ENCODE results near the gene TMEM253.
A peak's percentile ranks its signal among the peaks of the same experiment; 100 is the strongest.

TMEM253 gene

DNA sequence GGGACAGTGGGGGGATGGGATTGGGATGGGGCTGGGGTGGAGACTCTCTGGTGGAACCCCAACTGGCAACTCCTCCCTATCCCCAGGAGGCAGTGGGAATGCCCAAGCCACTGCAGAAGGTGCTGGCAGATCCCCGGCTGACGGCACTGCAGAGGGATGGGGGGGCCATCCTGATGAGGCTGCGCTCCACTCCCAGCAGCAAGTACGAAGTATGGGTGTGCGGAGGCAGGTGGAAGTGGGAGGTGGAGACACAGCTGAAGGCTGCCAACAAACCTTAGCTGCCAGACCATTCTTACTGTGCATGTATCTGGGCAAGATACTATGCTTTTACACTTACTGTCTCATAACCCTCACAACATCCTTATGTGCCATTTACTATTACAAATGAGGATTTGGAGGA lies 22.6 kb upstream of the TMEM253 start:
- no peaks in the 10 kb centered on the region for H3K9me3 Mint-ChIP-seq (ENCODE audit: low read depth)
- H3K4me1 Mint-ChIP-seq (ENCODE audit: low read depth) = no peaks in the 10 kb centered on the region
- H3K27ac Mint-ChIP-seq = no peak overlapping the region
- H3K36me3 Mint-ChIP-seq = no peaks in the 10 kb centered on the region
- peaks cover 1% of the 10 kb centered on the region for H3K27me3 Mint-ChIP-seq
- H3K4me3 Mint-ChIP-seq = no peak overlapping the region

DNA sequence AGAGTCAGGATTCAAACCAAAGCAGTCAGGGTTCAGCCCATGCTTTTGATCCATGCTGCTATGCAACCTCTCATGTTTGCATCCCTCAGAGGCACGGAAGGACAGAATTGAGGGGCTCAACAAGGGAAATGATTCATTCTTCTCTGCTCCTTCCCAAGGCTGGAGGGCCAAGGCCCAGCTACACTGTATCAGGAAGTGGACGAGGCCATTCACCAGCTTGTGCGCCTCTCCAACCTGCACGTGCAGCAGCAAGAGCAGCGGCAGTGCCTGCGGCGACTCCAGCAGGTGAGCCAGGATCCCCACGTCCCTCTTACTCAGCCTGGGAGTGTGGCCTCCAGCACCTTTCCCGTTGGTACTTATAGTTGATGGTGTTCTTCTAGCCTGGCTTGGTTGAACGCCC lies 22.1 kb upstream of the TMEM253 start:
- H3K36me3 Mint-ChIP-seq = no peaks in the 10 kb centered on the region
- H3K4me1 Mint-ChIP-seq (ENCODE audit: low read depth) = no peaks in the 10 kb centered on the region
- H3K9me3 Mint-ChIP-seq (ENCODE audit: low read depth) = no peaks in the 10 kb centered on the region
- H3K4me3 Mint-ChIP-seq = no peak overlapping the region
- no peak overlapping the region for H3K27ac Mint-ChIP-seq
- no peaks in the 10 kb centered on the region for H3K27me3 Mint-ChIP-seq

DNA sequence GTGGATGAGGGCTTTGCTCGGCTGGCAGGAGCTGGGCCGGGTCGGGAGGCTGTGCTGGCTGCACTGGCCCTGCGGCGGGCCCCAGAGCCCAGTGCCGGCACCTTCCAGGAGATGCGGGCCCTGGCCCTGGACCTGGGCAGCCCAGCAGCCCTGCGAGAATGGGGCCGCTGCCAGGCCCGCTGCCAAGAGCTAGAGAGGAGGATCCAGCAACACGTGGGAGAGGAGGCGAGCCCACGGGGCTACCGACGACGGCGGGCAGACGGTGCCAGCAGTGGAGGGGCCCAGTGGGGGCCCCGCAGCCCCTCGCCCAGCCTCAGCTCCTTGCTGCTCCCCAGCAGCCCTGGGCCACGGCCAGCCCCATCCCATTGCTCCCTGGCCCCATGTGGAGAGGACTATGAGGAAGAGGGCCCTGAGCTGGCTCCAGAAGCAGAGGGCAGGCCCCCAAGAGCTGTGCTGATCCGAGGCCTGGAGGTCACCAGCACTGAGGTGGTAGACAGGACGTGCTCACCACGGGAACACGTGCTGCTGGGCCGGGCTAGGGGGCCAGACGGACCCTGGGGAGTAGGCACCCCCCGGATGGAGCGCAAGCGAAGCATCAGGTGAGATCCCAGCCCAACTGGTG lies 19.2 kb upstream of the TMEM253 start:
- Mint-ChIP-seq H3K4me1 (ENCODE audit: low read depth) (peaks cover 8% of the 10 kb centered on the region), H3K27ac (no peak overlapping the region), H3K36me3 (no peaks in the 10 kb centered on the region), H3K27me3 (no peaks in the 10 kb centered on the region), H3K9me3 (ENCODE audit: low read depth) (no peaks in the 10 kb centered on the region), H3K4me3 (no peak overlapping the region)

DNA sequence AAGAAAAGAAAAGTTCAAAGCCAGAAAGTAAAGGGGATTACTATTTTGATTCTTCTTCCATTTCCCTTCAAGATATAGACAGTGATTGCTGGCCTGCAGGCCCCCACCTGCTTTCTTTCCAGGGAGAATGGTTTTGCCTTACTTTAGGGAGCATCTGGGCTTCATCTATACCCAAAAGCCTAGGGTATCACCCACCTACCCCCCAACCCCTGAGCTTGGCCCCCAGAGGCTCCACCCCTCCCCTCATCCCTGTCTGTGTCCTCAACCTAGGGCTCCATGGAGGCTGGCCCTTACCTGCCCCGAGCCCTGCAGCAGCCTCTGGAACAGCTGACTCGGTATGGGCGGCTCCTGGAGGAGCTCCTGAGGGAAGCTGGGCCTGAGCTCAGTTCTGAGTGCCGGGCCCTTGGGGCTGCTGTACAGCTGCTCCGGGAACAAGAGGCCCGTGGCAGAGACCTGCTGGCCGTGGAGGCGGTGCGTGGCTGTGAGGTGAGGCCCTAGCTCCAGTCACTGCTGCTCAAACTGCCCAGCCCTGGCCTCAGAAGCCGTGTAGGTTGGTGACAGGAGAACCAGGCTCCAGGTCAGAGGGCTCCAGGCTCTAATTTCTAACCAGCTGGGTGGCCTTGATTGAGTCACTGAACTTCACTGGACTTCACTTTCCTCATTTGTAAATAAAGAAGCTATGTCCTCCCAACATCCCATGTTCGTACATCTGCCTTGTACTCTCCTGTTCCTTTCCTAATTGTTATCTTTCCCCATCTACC lies 17.1 kb upstream of the TMEM253 start:
- Mint-ChIP-seq H3K4me1 (ENCODE audit: low read depth) (peaks cover 21% of the 10 kb centered on the region), H3K4me3 (no peak overlapping the region)

DNA sequence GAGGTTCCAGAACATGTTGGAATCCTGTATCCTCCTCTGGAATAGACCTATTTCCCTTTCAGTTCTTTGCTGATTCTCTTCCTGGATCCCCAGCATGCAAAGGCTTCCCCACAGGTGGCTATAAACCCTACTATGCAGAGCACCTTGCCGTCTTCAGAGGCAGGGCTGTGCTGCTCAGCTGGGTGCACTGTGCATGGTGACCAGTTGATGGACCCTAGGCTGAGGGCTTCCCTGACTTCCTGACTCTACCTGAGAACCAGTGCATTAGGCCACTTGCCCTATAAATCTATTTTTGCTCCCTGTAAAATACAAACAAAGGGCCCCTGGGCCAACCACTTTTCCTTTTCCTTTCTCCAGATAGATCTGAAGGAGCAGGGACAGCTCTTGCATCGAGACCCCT lies 16.5 kb upstream of the TMEM253 start:
- no peak overlapping the region for H3K27ac Mint-ChIP-seq
- no peaks in the 10 kb centered on the region for H3K9me3 Mint-ChIP-seq (ENCODE audit: low read depth)
- no peaks in the 10 kb centered on the region for H3K27me3 Mint-ChIP-seq
- H3K4me3 Mint-ChIP-seq = no peak overlapping the region
- no peaks in the 10 kb centered on the region for H3K36me3 Mint-ChIP-seq
- peaks cover 26% of the 10 kb centered on the region for H3K4me1 Mint-ChIP-seq (ENCODE audit: low read depth)

More for the DNA sequence above, 17.1 kb upstream of the TMEM253 start:
- no peaks in the 10 kb centered on the region for H3K27me3 Mint-ChIP-seq
- no peaks in the 10 kb centered on the region for H3K9me3 Mint-ChIP-seq (ENCODE audit: low read depth)
- H3K36me3 Mint-ChIP-seq = no peaks in the 10 kb centered on the region
- H3K27ac Mint-ChIP-seq = no peak overlapping the region

DNA sequence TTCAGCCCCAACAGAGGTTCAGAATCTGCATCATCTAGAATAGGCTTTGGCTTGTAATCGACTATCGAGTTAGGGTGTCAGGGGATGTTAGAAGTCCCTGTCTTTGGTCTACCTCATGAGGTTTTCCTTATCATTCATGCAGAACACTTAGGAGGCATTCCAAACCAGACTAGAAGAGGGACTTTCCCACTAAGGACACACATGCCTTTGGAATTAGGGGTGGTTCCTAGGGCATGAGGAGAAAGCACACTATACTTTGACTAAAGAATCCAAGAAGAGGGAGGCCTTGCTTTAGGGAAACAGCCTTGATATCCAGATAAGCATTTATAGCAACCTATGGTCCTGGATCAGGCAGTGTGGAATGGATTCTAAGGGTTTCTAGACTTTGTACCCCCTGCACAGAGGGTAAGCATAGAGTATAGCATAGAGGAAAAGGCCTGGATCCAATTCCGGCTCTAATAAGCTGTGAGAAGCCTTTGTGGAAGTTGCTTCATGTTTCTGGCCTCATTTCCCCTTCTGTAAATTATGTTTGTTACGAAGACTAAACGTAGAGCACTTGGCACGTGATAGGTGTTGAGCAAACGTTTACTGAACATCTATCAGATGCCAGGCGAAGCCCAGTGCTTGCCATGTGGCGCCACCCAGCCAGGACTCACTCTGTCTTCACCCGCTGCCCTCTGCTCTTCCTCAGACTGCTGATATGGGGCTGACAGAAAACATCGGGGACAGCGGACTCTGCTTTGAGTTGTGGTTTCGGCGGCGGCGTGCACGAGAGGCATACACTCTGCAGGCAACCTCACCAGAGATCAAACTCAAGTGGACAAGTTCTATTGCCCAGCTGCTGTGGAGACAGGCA lies 15.6 kb upstream of the TMEM253 start:
- no peaks in the 10 kb centered on the region for H3K9me3 Mint-ChIP-seq (ENCODE audit: low read depth)

DNA sequence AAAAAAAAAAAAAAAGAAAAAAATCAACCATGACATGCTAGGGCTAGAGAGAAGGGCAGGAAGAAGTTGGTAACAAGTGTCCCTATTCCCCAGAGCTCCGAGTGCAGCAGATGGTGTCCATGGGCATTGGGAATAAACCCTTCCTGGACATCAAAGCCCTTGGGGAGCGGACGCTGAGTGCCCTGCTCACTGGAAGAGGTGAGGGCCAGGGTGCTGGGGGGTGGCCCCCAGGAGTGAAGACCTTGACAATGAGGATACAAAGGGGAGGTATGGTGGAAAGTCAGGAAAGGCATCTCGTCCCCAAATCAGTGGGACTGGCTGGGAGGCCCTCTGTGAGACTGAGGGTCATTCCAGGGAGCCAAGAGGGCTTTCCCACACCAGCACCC lies 14.0 kb upstream of the TMEM253 start:
- H3K9me3 Mint-ChIP-seq (ENCODE audit: low read depth) = no peaks in the 10 kb centered on the region
- peaks cover 26% of the 10 kb centered on the region for H3K4me1 Mint-ChIP-seq (ENCODE audit: low read depth)
- H3K36me3 Mint-ChIP-seq = peaks cover 2% of the 10 kb centered on the region
- H3K27me3 Mint-ChIP-seq = no peaks in the 10 kb centered on the region
- H3K27ac Mint-ChIP-seq = no peak overlapping the region
- H3K4me3 Mint-ChIP-seq = no peak overlapping the region

More for the DNA sequence above, 15.6 kb upstream of the TMEM253 start:
- no peak overlapping the region for H3K4me3 Mint-ChIP-seq
- peaks cover 26% of the 10 kb centered on the region for H3K4me1 Mint-ChIP-seq (ENCODE audit: low read depth)
- H3K27ac Mint-ChIP-seq = no peak overlapping the region
- H3K36me3 Mint-ChIP-seq = no peaks in the 10 kb centered on the region
- H3K27me3 Mint-ChIP-seq = no peaks in the 10 kb centered on the region

DNA sequence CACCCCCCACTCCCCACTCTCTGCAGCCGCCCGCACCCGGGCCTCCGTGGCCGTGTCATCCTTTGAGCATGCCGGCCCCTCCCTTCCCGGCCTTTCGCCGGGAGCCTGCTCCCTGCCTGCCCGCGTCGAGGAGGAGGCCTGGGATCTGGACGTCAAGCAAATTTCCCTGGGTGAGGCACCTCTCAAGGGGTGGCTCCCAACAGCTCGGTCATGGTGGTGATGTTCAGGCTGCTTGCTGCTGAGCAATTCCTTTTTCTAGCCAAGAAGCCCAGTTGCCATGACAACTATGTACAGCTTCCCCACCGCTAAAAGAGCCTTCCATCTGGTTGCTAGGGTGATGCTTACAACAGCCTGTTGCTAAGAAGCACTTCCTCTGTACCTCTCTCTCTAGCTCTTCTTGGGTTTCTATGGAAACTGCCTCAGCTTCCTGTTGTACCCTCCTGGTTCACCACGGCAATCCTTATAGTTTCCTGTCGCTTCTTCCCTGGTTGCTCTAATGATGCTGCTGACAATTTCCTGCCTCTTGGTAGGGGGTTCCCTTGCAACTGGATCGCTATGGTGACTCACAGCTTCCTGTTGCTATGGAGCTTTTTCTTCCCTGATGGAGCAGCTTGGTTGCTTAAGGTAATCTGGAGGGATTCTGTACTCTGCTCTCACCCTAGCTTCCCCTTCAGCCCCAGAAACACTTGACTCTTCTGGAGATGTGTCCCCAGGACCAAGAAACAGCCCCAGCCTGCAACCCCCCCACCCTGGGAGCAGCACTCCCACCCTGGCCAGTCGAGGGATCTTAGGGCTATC lies 13.4 kb upstream of the TMEM253 start:
- no peaks in the 10 kb centered on the region for H3K27me3 Mint-ChIP-seq
- H3K36me3 Mint-ChIP-seq = peaks cover 2% of the 10 kb centered on the region
- peaks cover 27% of the 10 kb centered on the region for H3K4me1 Mint-ChIP-seq (ENCODE audit: low read depth)
- peak overlapping the region; percentile 73 for H3K27ac Mint-ChIP-seq
- H3K4me3 Mint-ChIP-seq = no peak overlapping the region
- no peaks in the 10 kb centered on the region for H3K9me3 Mint-ChIP-seq (ENCODE audit: low read depth)

DNA sequence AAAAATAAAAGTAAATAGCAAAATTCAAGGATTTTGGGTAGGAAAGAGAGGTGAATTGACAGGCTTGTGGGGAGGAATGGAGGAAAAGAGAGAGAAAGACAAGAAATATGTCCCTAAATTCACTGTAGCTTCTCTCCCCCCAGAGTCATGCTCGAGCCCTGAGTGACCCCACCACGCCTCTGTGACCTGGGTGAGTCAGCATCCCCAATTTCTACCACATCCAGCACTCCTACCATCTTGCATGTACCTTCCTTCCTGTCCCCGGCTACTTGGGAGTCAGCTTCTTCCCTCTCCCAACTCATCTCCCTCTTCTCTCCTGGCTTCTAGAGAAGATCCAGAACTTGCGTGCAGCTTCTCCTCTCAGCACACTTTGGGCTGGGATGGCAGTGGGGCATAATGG lies 12.2 kb upstream of the TMEM253 start:
- H3K9me3 Mint-ChIP-seq (ENCODE audit: low read depth) = no peaks in the 10 kb centered on the region
- no peak overlapping the region for H3K27ac Mint-ChIP-seq
- peaks cover 32% of the 10 kb centered on the region for H3K4me1 Mint-ChIP-seq (ENCODE audit: low read depth)
- H3K4me3 Mint-ChIP-seq = no peak overlapping the region
- H3K36me3 Mint-ChIP-seq = peaks cover 2% of the 10 kb centered on the region
- no peaks in the 10 kb centered on the region for H3K27me3 Mint-ChIP-seq

DNA sequence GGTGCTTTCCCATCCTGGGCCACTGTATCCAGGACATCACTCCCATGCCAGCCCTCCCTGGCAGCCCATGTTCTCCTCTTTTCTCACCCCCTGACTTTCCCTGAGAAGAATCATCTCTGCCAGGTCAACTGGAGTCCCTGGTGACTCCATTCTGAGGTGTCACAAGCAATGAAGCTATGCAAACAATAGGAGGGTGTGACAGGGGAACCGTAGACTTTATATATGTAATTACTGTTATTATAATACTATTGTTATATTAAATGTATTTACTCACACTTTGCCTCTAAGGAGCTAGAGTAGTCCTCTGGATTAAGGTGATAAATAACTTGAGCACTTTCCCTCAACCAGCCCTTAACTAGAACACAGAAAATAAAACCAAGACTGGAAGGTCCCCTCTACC lies 11.6 kb upstream of the TMEM253 start:
- no peaks in the 10 kb centered on the region for H3K27me3 Mint-ChIP-seq
- H3K36me3 Mint-ChIP-seq = peaks cover 2% of the 10 kb centered on the region
- no peak overlapping the region for H3K4me3 Mint-ChIP-seq
- no peak overlapping the region for H3K27ac Mint-ChIP-seq
- no peaks in the 10 kb centered on the region for H3K9me3 Mint-ChIP-seq (ENCODE audit: low read depth)
- H3K4me1 Mint-ChIP-seq (ENCODE audit: low read depth) = peaks cover 32% of the 10 kb centered on the region

DNA sequence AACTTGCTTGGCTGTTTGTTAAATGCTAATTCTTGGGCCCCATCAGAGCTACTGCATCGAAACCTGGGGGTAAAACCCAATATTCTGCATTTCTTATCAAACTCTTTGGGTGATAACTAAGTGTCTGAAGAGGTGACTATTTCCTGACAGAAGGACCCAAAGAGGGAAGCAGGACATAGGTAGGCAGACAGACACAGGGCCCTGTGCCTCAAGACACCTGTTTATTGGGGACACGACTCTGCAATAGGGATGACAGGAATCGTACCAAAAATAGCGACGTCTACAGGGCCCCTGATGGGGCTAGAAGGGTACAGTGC lies 11.0 kb upstream of the TMEM253 start:
- no peak overlapping the region for H3K4me3 Mint-ChIP-seq
- no peak overlapping the region for H3K27ac Mint-ChIP-seq
- peaks cover 2% of the 10 kb centered on the region for H3K36me3 Mint-ChIP-seq
- no peaks in the 10 kb centered on the region for H3K9me3 Mint-ChIP-seq (ENCODE audit: low read depth)
- H3K4me1 Mint-ChIP-seq (ENCODE audit: low read depth) = peaks cover 32% of the 10 kb centered on the region
- H3K27me3 Mint-ChIP-seq = no peaks in the 10 kb centered on the region

DNA sequence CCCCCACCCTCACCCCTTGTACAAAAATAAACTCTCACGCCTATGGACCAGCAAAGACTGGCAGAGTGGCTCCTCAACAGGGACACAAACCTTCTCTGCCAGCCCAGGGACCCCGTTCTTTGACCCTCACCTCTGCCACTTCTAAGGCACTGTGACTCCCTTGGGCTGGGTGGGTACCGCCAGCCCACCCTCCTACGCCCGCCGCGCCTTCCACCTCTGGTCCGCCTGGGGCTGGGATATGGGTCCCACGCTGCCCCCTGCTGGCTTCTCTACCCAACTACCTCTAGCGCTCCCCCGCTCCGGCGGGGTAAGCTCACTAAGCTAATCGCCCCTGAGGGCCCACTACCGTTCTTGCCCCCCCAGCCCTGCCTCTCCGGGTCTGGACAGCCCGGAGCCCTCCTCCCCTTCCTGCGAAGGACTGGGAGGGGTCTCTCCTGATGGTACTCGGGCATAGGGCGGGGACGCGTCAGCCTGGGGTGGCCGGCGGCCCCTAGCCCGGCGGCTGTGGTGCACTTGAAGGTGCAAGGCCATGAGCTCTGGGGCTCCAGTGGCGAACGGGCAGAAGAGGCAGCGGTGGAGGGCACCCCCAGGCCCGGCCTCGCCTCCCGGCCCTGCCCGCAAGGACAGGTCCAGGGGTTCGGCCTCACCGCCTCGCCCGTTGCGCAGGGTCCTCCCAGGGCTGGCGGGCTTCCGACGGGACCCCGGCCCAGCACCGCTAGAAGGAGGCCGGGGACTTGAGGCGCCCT lies 10.5 kb upstream of the TMEM253 start:
- H3K4me3 Mint-ChIP-seq = no peak overlapping the region
- H3K4me1 Mint-ChIP-seq (ENCODE audit: low read depth) = peaks cover 32% of the 10 kb centered on the region
- H3K36me3 Mint-ChIP-seq = peaks cover 2% of the 10 kb centered on the region
- no peaks in the 10 kb centered on the region for H3K9me3 Mint-ChIP-seq (ENCODE audit: low read depth)
- H3K27me3 Mint-ChIP-seq = no peaks in the 10 kb centered on the region
- no peak overlapping the region for H3K27ac Mint-ChIP-seq

DNA sequence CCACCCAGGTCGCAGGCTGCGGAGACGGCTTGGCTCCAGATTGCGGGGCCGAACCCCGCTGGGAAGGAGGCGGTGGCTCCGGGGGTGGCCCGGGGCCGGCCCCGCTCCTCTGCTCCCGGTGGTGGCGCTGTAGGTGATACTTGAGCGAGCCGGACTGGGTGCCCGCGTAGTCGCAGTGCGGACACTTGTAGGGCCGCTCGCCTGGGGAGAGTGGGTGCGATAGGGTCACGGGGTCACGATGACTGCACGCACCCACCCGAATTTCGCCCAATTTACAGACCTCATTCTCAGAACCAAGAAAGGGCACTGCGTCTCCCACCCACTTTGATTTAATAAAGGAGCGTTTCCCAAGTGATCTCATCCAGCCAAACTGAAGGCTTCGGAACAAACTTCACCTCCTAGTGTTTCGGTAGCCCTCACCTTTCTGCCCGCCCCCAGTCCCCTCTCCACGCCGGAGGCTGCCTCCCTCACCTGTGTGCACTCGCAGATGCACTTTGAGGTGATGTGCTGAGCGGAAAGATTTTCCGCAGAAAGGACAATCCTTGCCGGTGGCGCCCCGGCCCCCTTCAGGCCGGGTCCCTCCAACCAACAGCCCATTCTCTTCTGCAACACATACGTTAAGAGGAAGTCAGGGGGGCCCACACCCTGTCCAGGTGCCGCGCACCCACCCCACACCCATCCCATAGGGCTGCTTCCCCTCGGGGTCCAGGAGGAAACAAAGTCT lies 9.8 kb upstream of the TMEM253 start:
- Mint-ChIP-seq H3K9me3 (ENCODE audit: low read depth) (no peaks in the 10 kb centered on the region), H3K36me3 (peaks cover 2% of the 10 kb centered on the region), H3K4me1 (ENCODE audit: low read depth) (peaks cover 28% of the 10 kb centered on the region), H3K4me3 (no peak overlapping the region), H3K27ac (no peak overlapping the region), H3K27me3 (no peaks in the 10 kb centered on the region)

DNA sequence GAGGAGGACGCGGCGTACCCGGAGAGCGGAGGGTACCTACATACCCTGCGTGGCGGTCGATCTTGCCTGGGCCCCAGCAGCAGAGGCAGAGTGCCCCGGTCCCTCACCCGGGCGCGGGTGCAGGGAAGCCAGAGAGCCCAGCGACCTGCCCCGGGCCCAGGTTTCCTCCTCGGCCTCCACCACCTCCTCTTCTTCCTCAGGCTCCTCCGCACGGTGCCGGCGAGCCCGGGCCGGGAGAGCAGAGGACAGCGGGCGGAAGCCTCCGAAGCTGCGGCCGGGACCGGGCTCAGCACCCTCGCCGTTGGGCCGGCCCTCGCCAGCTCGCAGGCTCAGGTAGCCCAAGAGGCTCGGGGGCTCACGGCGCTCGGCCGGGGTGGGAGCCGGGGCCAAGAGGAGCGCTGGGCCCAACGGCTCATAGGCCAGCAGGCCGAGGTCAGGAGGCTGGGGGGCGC lies 9.0 kb upstream of the TMEM253 start:
- H3K9me3 Mint-ChIP-seq (ENCODE audit: low read depth) = no peaks in the 10 kb centered on the region
- H3K4me1 Mint-ChIP-seq (ENCODE audit: low read depth) = peaks cover 23% of the 10 kb centered on the region
- no peak overlapping the region for H3K4me3 Mint-ChIP-seq
- H3K27me3 Mint-ChIP-seq = no peaks in the 10 kb centered on the region
- peaks cover 2% of the 10 kb centered on the region for H3K36me3 Mint-ChIP-seq
- H3K27ac Mint-ChIP-seq = no peak overlapping the region
